HFFc6 (cell line): ENCODE data around the gene PLD2. TPM values are rescaled to one million over a fixed set of nuclear protein-coding genes. Genes with fewer than 3 reads are reported as not detected.

Experiments used
- DNase-seq: peaks from one replicate; pipeline ENCODE4 v3.0.0-alpha.2; 2018
- H3K27ac Mint-ChIP-seq: 2 replicates; pipeline ENCODE4 v1.8.0; 2020; ENCODE audit warnings: mild to moderate bottlenecking, mixed read lengths
- H3K27me3 Mint-ChIP-seq: 2 replicates; pipeline ENCODE4 v1.8.0; 2021; ENCODE audit warnings: mild to moderate bottlenecking, moderate library complexity, mixed read lengths; ENCODE audit not compliant: insufficient read depth
- H3K36me3 Mint-ChIP-seq: 2 replicates; pipeline ENCODE4 v1.8.0; 2021; ENCODE audit warnings: low read depth, mixed read lengths
- H3K4me1 Mint-ChIP-seq: 2 replicates; pipeline ENCODE4 v1.8.0; 2020; ENCODE audit warnings: low read depth, mixed read lengths
- H3K4me3 Mint-ChIP-seq: 2 replicates; pipeline ENCODE4 v1.8.0; 2020; ENCODE audit warnings: mild to moderate bottlenecking, moderate library complexity, mixed read lengths
- H3K9me3 Mint-ChIP-seq: 2 replicates; pipeline ENCODE4 v1.8.0; 2020; ENCODE audit warnings: mild to moderate bottlenecking, mixed read lengths
- total RNA-seq, 6 experiments: library from RNA; stranded (reverse); fragmentation: NEBNext Ultra II Directional; extraction: Animal tissue kit (Norgen Biotek cat#: 25700); gene quantifications; 2 replicates in 1 of 6; 3 replicates in 5 of 6; pipeline ENCODE4 v1.2.3, GENCODE V29; 2021
- TF ChIP-seq, protein P1 (sequence below): fragments of 200-600 bp; sonication (generic); IDR thresholded peaks from 2 replicates; pipeline ENCODE4 v1.5.0; 2021; ENCODE audit warnings: antibody characterized with exemption, mild to moderate bottlenecking

Gene PLD2
- total RNA-seq, 6 experiments from 2014 or later: 14.9 to 21.8 (median 19.4) TPM

- H3K4me3 Mint-ChIP-seq: no peak overlapping the region
- DNase-seq: no peak
- H3K9me3 Mint-ChIP-seq: no peaks in the 10 kb centered on the region
- no peaks in the 10 kb centered on the region; the same call in 1 of the 2 replicates for H3K27me3 Mint-ChIP-seq
- H3K27ac Mint-ChIP-seq: peak overlapping the region; percentile 64
- peaks cover 22% of the 10 kb centered on the region for H3K36me3 Mint-ChIP-seq
- TF ChIP-seq, protein P1, sequence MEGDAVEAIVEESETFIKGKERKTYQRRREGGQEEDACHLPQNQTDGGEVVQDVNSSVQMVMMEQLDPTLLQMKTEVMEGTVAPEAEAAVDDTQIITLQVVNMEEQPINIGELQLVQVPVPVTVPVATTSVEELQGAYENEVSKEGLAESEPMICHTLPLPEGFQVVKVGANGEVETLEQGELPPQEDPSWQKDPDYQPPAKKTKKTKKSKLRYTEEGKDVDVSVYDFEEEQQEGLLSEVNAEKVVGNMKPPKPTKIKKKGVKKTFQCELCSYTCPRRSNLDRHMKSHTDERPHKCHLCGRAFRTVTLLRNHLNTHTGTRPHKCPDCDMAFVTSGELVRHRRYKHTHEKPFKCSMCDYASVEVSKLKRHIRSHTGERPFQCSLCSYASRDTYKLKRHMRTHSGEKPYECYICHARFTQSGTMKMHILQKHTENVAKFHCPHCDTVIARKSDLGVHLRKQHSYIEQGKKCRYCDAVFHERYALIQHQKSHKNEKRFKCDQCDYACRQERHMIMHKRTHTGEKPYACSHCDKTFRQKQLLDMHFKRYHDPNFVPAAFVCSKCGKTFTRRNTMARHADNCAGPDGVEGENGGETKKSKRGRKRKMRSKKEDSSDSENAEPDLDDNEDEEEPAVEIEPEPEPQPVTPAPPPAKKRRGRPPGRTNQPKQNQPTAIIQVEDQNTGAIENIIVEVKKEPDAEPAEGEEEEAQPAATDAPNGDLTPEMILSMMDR: no peak
- peaks cover 31% of the 10 kb centered on the region for H3K4me1 Mint-ChIP-seq
Observed at GRCh38 chr17:4858068-4858881, 51.3 kb downstream of the PLD2 start.

DNA sequence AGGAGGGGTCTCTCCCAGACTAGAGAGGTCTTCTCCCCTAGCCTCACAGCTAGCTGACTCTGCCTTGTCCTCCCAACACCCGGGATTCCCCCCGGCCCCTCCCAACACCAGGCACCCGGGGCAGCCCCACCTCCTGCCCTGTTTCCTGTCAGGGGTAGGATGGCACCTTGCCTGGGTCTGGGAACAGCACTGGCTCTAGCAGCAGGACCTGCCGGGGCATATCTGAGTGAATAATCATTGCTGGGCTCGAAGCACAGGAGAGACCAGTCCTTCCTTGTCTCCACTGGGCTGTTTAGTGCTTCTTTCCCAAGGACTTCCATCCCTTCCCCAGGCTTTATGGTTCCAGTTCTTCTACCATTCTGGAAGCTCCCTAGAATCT is 51.9 kb downstream of the PLD2 start:
- TF ChIP-seq, protein P1: no peak
- H3K36me3 Mint-ChIP-seq: peaks cover 22% of the 10 kb centered on the region
- DNase-seq: peak; percentile 20
- no peaks in the 10 kb centered on the region for H3K9me3 Mint-ChIP-seq
- H3K4me3 Mint-ChIP-seq: peak overlapping the region; percentile 32; the same call in 1 of the 2 replicates
- H3K4me1 Mint-ChIP-seq: peaks cover 31% of the 10 kb centered on the region
- no peaks in the 10 kb centered on the region; the same call in 1 of the 2 replicates for H3K27me3 Mint-ChIP-seq
- peak overlapping the region; percentile 64 for H3K27ac Mint-ChIP-seq

DNA sequence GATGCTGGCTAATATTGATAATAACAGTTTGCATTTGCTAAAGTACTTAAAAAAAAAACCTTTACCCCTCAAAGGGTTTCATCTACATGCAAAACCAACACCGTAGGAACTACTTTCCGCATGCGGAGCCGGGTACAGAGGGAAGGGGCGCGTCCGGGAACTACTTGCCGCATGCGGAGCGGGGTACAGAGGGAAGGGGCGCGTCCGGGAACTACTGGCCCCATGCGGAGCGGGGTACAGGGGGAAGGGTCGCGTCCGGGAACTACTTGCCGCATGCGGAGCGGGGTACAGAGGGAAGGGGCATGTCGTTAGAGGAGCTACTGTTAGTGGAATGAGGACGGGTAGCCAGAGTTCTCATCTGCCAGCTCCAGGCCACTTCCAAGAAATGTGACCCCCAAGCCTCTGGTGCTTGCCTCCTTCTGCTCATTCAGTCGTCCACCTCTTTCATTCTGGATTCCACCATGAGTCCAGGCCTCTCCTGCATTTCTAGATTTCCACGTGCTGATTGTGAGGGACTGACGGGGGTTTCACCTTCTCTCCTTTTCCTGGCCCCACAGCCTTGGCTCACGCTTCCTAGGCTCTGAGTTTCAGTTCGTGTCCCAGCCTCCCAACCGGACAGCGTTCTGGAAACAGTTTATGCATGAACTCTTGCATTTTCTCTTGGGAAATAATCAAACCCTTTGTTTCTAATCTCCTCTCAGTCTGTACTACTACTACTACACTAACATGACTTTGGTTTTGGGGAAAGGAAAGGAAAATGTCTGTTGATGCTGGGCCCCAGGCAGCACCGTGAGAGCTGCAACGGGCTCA is 53.1 kb downstream of the PLD2 start:
- H3K9me3 Mint-ChIP-seq: no peaks in the 10 kb centered on the region
- no peak overlapping the region; the same call in 1 of the 2 replicates for H3K4me3 Mint-ChIP-seq
- H3K4me1 Mint-ChIP-seq: peaks cover 21% of the 10 kb centered on the region
- no peak overlapping the region for H3K27ac Mint-ChIP-seq
- no peak for DNase-seq
- TF ChIP-seq, protein P1: no peak
- peaks cover 13% of the 10 kb centered on the region for H3K36me3 Mint-ChIP-seq
- no peaks in the 10 kb centered on the region; the same call in 1 of the 2 replicates for H3K27me3 Mint-ChIP-seq

DNA sequence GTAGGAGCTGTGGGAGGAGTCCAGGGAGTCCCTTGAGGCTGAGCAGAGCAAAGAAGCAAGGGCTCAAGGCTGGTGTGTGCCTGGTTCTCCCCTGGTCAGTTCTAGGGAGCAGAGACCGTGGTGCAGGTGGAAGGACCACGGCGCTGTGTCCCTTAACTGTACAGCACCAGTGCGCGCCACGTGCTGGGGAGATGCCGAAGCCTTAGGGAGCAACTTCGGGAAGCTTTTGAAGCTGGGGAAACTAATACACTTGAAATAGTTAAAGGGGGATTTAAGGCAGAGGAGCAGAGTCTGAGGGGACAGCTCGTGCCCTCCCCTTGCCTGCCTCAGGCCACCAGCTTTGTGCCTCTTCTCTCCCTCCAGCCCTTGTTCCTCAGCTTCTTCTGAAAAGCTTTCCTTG is 53.7 kb downstream of the PLD2 start:
- Mint-ChIP-seq H3K4me3 (no peak overlapping the region), H3K4me1 (peaks cover 21% of the 10 kb centered on the region), H3K27ac (no peak overlapping the region), H3K9me3 (no peaks in the 10 kb centered on the region), H3K27me3 (peaks cover under 1% of the 10 kb centered on the region; the same call in 1 of the 2 replicates), H3K36me3 (peaks cover 13% of the 10 kb centered on the region)
- no peak for DNase-seq
- TF ChIP-seq, protein P1: no peak

- no peaks in the 10 kb centered on the region for H3K9me3 Mint-ChIP-seq
- H3K27ac Mint-ChIP-seq: no peak overlapping the region
- no peak overlapping the region for H3K4me3 Mint-ChIP-seq
- TF ChIP-seq, protein P1: no peak
- peaks cover 21% of the 10 kb centered on the region for H3K4me1 Mint-ChIP-seq
- H3K36me3 Mint-ChIP-seq: peaks cover 12% of the 10 kb centered on the region
- H3K27me3 Mint-ChIP-seq: peaks cover 1% of the 10 kb centered on the region; the same call in 1 of the 2 replicates
- no peak for DNase-seq
Observed at GRCh38 chr17:4861052-4861451, 54.1 kb downstream of the PLD2 start.
